AG04450 (cell line): Measurements from ENCODE around the gene IQCN. TPM values are rescaled to one million over a fixed set of nuclear protein-coding genes. Genes with fewer than 3 reads are reported as not detected.

Experiments
- CTCF ChIA-PET: fragments of 300-600, 350-600 bp; formaldehyde crosslinking; extraction: SDS; loops from one replicate; lab custom pipeline; 2022; ENCODE audit warnings: antibody characterized with exemption, inconsistent platforms; lab: Charles Lee
- POLR2A ChIA-PET: fragments of 350-600 bp; formaldehyde crosslinking; extraction: SDS; loops from one replicate; lab custom pipeline; 2021; ENCODE audit warnings: antibody characterized with exemption, inconsistent platforms; lab: Yijun Ruan, JAX
- DNase-seq: peaks from one replicate; pipeline ENCODE4 v3.0.0-alpha.2; 2011; ENCODE audit warnings: low read depth, low spot score
- H3K27ac ChIP-seq: one replicate; pipeline ENCODE4 v1.5.1; 2012; ENCODE audit warnings: low read depth, low read length, control low read depth
- H3K27me3 ChIP-seq: one replicate; pipeline ENCODE4 v1.6.0; 2012; ENCODE audit warnings: low read length; ENCODE audit not compliant: control insufficient read depth, insufficient read depth
- H3K4me3 ChIP-seq: 2 replicates; pipeline ENCODE4 v1.5.1; 2011; ENCODE audit warnings: mild to moderate bottlenecking, low read depth, low read length, control low read depth
- H3K9me3 ChIP-seq: 2 replicates; pipeline ENCODE4 v1.5.1; 2012; ENCODE audit warnings: low read length; ENCODE audit not compliant: control insufficient read depth, insufficient read depth
- CTCF ChIP-seq: IDR thresholded peaks from 2 replicates; pipeline ENCODE4 v1.5.1; 2011; ENCODE audit warnings: low read depth, low read length, control low read depth, inconsistent platforms
- polyA plus RNA-seq: library from polyadenylated mRNA; depleted of rRNA; stranded (reverse); fragments of >200 nt; gene quantifications from 2 replicates; pipeline ENCODE4 v1.2.3, GENCODE V29; 2011

The IQCN gene
- polyA plus RNA-seq, 1 experiment: 0.45 TPM

- H3K27ac ChIP-seq: no peak overlapping the region
- DNase-seq: no peak
- no peaks in the 10 kb centered on the region for H3K27me3 ChIP-seq
- no peak overlapping the region for H3K4me3 ChIP-seq
- no peaks in the 10 kb centered on the region for H3K9me3 ChIP-seq
- ChIA-PET CTCF (interaction anchor here (1.4 to 3.7 kb wide), 4 partner anchors 12 to 208 kb away, joined by 3 to 58 read pairs (median 5); partner anchors contain the start of gene JUND), POLR2A (interaction anchor here (1.1 to 3.3 kb wide), 5 partner anchors 10 to 41 kb away, joined by 3 to 92 read pairs (median 14); partner anchors contain the start of gene JUND)
- TF ChIP-seq CTCF: no peak
Observed at GRCh38 chr19:18320865-18321733, 46.8 kb upstream of the IQCN start.

GRCh38 chr19:18319591-18320135, 45.4 kb upstream of the IQCN start:
- Histone ChIP-seq H3K27me3 (no peaks in the 10 kb centered on the region), H3K27ac (no peak overlapping the region), H3K4me3 (no peak overlapping the region), H3K9me3 (no peaks in the 10 kb centered on the region)
- CTCF ChIA-PET: interaction anchor here (0.8 to 3.7 kb wide), 3 partner anchors 10 to 40 kb away, joined by 3 to 58 read pairs (median 5); partner anchors contain the start of gene JUND
- POLR2A ChIA-PET: no interaction called here
- DNase-seq: no peak
- TF ChIP-seq CTCF: no peak

GRCh38 chr19:18317961-18318800, 43.9 kb upstream of the IQCN start:
- TF ChIP-seq CTCF: no peak
- no peak overlapping the region for H3K4me3 ChIP-seq
- H3K27ac ChIP-seq: no peak overlapping the region
- POLR2A ChIA-PET: no interaction called here
- H3K27me3 ChIP-seq: no peaks in the 10 kb centered on the region
- no peak for DNase-seq
- no peaks in the 10 kb centered on the region for H3K9me3 ChIP-seq
- CTCF ChIA-PET: interaction anchor here (0.9 to 2.6 kb wide), 2 partner anchors 10 to 39 kb away, joined by 3 to 23 read pairs; no protein-coding TSS in a partner anchor

- ChIA-PET POLR2A (interaction anchor here (1.1 kb wide), 1 partner anchor 21 kb away, joined by 3 read pairs; no protein-coding TSS in a partner anchor), CTCF (interaction anchor here (2.3 kb wide), 1 partner anchor 15 kb away, joined by 7 read pairs; no protein-coding TSS in a partner anchor)
- DNase-seq: no peak
Observed at GRCh38 chr19:18313398-18313797, 39.1 kb upstream of the IQCN start.

More at GRCh38 chr19:18313398-18313797, 39.1 kb upstream of the IQCN start:
- H3K4me3 ChIP-seq: no peak overlapping the region
- H3K27ac ChIP-seq: no peak overlapping the region
- H3K9me3 ChIP-seq: no peaks in the 10 kb centered on the region
- TF ChIP-seq CTCF: no peak
- H3K27me3 ChIP-seq: no peaks in the 10 kb centered on the region
